ENCODE data around the gene F2. TPM values are rescaled to one million over a fixed set of nuclear protein-coding genes. Genes with fewer than 3 reads are reported as not detected.

The F2 gene
- total and polyA plus RNA-seq, 4 donors, result 631 to 1,505 (median 1,232) TPM

DNA sequence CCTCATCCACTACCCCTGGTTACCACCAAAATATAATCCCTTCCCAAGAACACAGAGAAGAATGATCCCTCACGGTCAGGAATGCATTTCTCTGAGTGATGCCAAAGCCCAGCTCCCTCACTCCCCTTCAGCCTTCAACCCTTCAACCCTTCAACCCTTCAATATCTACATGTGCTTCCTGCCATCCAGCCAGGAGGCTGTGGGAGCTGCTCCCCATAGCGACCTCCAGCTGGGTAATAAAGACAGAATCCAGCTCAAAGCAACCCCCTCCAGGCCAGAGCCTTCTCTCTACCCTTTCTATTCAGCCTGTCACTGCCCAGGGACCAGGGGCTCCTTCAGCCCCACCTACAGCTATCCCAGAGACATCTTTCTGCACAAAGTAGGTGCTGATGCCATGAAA is 21.3 kb upstream of the F2 start (continued):
- no peak for TF ChIP-seq FOXA1 (IDR thresholded peaks at IDR 0.05)

DNA sequence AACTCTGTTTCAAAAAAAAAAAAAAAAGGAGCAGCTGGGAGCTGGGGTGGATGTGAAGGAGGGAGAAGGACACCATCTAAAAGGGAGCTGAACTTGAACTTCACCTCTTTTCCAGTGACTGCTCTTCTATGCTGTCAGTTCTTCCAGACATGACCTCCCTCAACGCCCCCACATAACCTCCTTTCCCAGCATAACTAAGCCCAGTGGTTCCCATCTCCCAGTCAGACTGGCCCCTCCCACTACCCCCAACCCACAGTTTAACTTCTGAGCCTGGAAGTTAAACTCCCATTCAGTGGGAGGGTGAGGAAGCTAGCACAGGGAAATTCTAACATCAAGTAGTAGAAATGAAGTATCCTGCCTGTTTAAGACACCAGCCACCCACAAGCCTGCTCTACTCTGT is 20.4 kb upstream of the F2 start:
- H3K36me3 ChIP-seq (ENCODE audit: control insufficient read depth in 4 of 4, insufficient read depth in 3 of 4, low read depth in 1 of 4, low read length in 3 of 4), result peaks cover 14 to 33% (median 28%) of the 10 kb centered on the region in 4 donors
- peaks cover 8 to 59% (median 41%) of the 10 kb centered on the region in 4 donors for H3K4me1 ChIP-seq (ENCODE audit: control insufficient read depth in 4 of 4, insufficient read depth in 4 of 4, low read length in 3 of 4)
- no peaks in the 10 kb centered on the region for H3K9me3 ChIP-seq (ENCODE audit: control insufficient read depth in 4 of 4, low read length in 3 of 4)
- no peaks in the 10 kb centered on the region for H3K27me3 ChIP-seq (ENCODE audit: control insufficient read depth in 4 of 4, insufficient read depth in 4 of 4, low read length in 3 of 4)
- no peak overlapping the region for H3K9ac ChIP-seq (ENCODE audit: low read depth in 1 of 2, low read length in 2 of 2)
- 78% methylated on average over 1 of the region's 1 CpG for WGBS
- no peak overlapping the region for H3K4me3 ChIP-seq (ENCODE audit: low read depth in 1 of 3, low read length in 3 of 3)
- TF ChIP-seq RXRA (IDR thresholded peaks at IDR 0.05) (no peak), EGR1 (IDR thresholded peaks at IDR 0.05; ENCODE audit: low read depth in 2 of 2) (no peak), GABPA (IDR thresholded peaks at IDR 0.05 in 1 of 2, conservative IDR thresholded peaks at IDR 0.05 in 1 of 2) (no peak), FOXA2 (IDR thresholded peaks at IDR 0.05) (no peak), TAF1 (conservative IDR thresholded peaks at IDR 0.05) (no peak), HNF4G (IDR thresholded peaks at IDR 0.05) (no peak), FOXA1 (IDR thresholded peaks at IDR 0.05) (no peak), NR2F2 (IDR thresholded peaks at IDR 0.05) (no peak), YY1 (IDR thresholded peaks at IDR 0.05) (no peak), SP1 (IDR thresholded peaks at IDR 0.05) (no peak), RAD21 (IDR thresholded peaks at IDR 0.05) (no peak), HNF4A (conservative IDR thresholded peaks at IDR 0.05) (no peak), JUND (IDR thresholded peaks at IDR 0.05) (no peak)
- TF ChIP-seq, protein P1, sequence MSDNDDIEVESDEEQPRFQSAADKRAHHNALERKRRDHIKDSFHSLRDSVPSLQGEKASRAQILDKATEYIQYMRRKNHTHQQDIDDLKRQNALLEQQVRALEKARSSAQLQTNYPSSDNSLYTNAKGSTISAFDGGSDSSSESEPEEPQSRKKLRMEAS (IDR thresholded peaks at IDR 0.05), result no peak
- TF ChIP-seq, protein P2, sequence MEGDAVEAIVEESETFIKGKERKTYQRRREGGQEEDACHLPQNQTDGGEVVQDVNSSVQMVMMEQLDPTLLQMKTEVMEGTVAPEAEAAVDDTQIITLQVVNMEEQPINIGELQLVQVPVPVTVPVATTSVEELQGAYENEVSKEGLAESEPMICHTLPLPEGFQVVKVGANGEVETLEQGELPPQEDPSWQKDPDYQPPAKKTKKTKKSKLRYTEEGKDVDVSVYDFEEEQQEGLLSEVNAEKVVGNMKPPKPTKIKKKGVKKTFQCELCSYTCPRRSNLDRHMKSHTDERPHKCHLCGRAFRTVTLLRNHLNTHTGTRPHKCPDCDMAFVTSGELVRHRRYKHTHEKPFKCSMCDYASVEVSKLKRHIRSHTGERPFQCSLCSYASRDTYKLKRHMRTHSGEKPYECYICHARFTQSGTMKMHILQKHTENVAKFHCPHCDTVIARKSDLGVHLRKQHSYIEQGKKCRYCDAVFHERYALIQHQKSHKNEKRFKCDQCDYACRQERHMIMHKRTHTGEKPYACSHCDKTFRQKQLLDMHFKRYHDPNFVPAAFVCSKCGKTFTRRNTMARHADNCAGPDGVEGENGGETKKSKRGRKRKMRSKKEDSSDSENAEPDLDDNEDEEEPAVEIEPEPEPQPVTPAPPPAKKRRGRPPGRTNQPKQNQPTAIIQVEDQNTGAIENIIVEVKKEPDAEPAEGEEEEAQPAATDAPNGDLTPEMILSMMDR (IDR thresholded peaks at IDR 0.05; ENCODE audit: low read depth, low read length, missing input control), result no peak
- TF ChIP-seq, protein P3, sequence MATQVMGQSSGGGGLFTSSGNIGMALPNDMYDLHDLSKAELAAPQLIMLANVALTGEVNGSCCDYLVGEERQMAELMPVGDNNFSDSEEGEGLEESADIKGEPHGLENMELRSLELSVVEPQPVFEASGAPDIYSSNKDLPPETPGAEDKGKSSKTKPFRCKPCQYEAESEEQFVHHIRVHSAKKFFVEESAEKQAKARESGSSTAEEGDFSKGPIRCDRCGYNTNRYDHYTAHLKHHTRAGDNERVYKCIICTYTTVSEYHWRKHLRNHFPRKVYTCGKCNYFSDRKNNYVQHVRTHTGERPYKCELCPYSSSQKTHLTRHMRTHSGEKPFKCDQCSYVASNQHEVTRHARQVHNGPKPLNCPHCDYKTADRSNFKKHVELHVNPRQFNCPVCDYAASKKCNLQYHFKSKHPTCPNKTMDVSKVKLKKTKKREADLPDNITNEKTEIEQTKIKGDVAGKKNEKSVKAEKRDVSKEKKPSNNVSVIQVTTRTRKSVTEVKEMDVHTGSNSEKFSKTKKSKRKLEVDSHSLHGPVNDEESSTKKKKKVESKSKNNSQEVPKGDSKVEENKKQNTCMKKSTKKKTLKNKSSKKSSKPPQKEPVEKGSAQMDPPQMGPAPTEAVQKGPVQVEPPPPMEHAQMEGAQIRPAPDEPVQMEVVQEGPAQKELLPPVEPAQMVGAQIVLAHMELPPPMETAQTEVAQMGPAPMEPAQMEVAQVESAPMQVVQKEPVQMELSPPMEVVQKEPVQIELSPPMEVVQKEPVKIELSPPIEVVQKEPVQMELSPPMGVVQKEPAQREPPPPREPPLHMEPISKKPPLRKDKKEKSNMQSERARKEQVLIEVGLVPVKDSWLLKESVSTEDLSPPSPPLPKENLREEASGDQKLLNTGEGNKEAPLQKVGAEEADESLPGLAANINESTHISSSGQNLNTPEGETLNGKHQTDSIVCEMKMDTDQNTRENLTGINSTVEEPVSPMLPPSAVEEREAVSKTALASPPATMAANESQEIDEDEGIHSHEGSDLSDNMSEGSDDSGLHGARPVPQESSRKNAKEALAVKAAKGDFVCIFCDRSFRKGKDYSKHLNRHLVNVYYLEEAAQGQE (IDR thresholded peaks at IDR 0.05), result no peak
- TF ChIP-seq, protein P4, sequence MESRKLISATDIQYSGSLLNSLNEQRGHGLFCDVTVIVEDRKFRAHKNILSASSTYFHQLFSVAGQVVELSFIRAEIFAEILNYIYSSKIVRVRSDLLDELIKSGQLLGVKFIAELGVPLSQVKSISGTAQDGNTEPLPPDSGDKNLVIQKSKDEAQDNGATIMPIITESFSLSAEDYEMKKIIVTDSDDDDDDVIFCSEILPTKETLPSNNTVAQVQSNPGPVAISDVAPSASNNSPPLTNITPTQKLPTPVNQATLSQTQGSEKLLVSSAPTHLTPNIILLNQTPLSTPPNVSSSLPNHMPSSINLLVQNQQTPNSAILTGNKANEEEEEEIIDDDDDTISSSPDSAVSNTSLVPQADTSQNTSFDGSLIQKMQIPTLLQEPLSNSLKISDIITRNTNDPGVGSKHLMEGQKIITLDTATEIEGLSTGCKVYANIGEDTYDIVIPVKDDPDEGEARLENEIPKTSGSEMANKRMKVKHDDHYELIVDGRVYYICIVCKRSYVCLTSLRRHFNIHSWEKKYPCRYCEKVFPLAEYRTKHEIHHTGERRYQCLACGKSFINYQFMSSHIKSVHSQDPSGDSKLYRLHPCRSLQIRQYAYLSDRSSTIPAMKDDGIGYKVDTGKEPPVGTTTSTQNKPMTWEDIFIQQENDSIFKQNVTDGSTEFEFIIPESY (IDR thresholded peaks at IDR 0.05), result no peak
- TF ChIP-seq, protein P5, sequence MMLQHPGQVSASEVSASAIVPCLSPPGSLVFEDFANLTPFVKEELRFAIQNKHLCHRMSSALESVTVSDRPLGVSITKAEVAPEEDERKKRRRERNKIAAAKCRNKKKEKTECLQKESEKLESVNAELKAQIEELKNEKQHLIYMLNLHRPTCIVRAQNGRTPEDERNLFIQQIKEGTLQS (IDR thresholded peaks at IDR 0.05), result no peak
- no peak for DNase-seq (ENCODE audit: low spot score)
- peak overlapping the region in 1 of 2 donors; percentile 94 for H3K27ac ChIP-seq (ENCODE audit: low read depth in 1 of 2, low read length in 2 of 2)

Measured in liver (tissue), 9 donors.